Putamen (tissue), 1 donor: ENCODE results near the gene OR2L8.

Experiments
- DNase-seq: peaks from one replicate; pipeline ENCODE4 v3.0.0-alpha.2; 2016; ENCODE audit warnings: low spot score

Gene OR2L8

GRCh38 chr1:247948558-247948957 is at the start of gene OR2L8:
Gene OR2L8 (plus strand): TSS chr1:247948858. CDS start chr1:247948858, 0 bp downstream.
- no peak for DNase-seq

GRCh38 chr1:247904122-247904521 is 44.5 kb upstream of the OR2L8 start:
- DNase-seq: no peak

GRCh38 chr1:247905181-247905580 is 43.5 kb upstream of the OR2L8 start:
- no peak for DNase-seq

GRCh38 chr1:247905910-247906503 is 42.7 kb upstream of the OR2L8 start:
- no peak for DNase-seq

GRCh38 chr1:247906504-247907047 is 42.1 kb upstream of the OR2L8 start:
- peak; percentile 2 for DNase-seq

- no peak for DNase-seq
Measured at GRCh38 chr1:247908766-247909165, 39.9 kb upstream of the OR2L8 start.

GRCh38 chr1:247913786-247914185 is 34.9 kb upstream of the OR2L8 start:
- no peak for DNase-seq

GRCh38 chr1:247914941-247915662 is 33.6 kb upstream of the OR2L8 start:
- no peak for DNase-seq

- DNase-seq: no peak
Measured at GRCh38 chr1:247919952-247920351, 28.7 kb upstream of the OR2L8 start, which contains the start of gene OR2T8. Gene OR2T8 (plus strand): TSS chr1:247920252. CDS start chr1:247921018, 766 bp downstream.

- DNase-seq: no peak
Measured at GRCh38 chr1:247923941-247924340, 24.7 kb upstream of the OR2L8 start.

GRCh38 chr1:247924868-247925267 is 23.8 kb upstream of the OR2L8 start, which contains the start of gene OR2AJ1:
Gene OR2AJ1 (plus strand): TSS chr1:247924889. CDS start chr1:247933769, 8,880 bp downstream.
- DNase-seq: no peak

GRCh38 chr1:247933989-247934388 is 14.7 kb upstream of the OR2L8 start:
- no peak for DNase-seq

GRCh38 chr1:247935781-247936180 is 12.9 kb upstream of the OR2L8 start:
- DNase-seq: no peak

- no peak for DNase-seq
Measured at GRCh38 chr1:247936415-247936814, 12.2 kb upstream of the OR2L8 start.

- peak; percentile 74 for DNase-seq
Measured at GRCh38 chr1:247936965-247937734, 11.5 kb upstream of the OR2L8 start.

GRCh38 chr1:247942624-247943023 is 6.0 kb upstream of the OR2L8 start:
- no peak for DNase-seq

- no peak for DNase-seq
Measured at GRCh38 chr1:247953408-247953807, 4.8 kb downstream of the OR2L8 start.

GRCh38 chr1:247961791-247962190 is 13.1 kb downstream of the OR2L8 start:
- no peak for DNase-seq

GRCh38 chr1:247962911-247963588 is 14.4 kb downstream of the OR2L8 start:
- no peak for DNase-seq

GRCh38 chr1:247964933-247965332 is 16.3 kb downstream of the OR2L8 start, which contains the start of gene OR2AK2:
Gene OR2AK2 (plus strand): TSS chr1:247965233. CDS start chr1:247965377, 144 bp downstream.
- no peak for DNase-seq

GRCh38 chr1:247966532-247967204 is 18.0 kb downstream of the OR2L8 start:
- DNase-seq: no peak
